HFFc6 (cell line): Measurements from ENCODE around the gene PLCL2. TPM values are rescaled to one million over a fixed set of nuclear protein-coding genes. Genes with fewer than 3 reads are reported as not detected.

ENCODE experiments used
- DNase-seq: peaks from one replicate; pipeline ENCODE4 v3.0.0-alpha.2; 2018
- H3K27ac Mint-ChIP-seq: 2 replicates; pipeline ENCODE4 v1.8.0; 2020; ENCODE audit warnings: mild to moderate bottlenecking, mixed read lengths
- H3K27me3 Mint-ChIP-seq: 2 replicates; pipeline ENCODE4 v1.8.0; 2021; ENCODE audit warnings: mild to moderate bottlenecking, moderate library complexity, mixed read lengths; ENCODE audit not compliant: insufficient read depth
- H3K36me3 Mint-ChIP-seq: 2 replicates; pipeline ENCODE4 v1.8.0; 2021; ENCODE audit warnings: low read depth, mixed read lengths
- H3K4me1 Mint-ChIP-seq: 2 replicates; pipeline ENCODE4 v1.8.0; 2020; ENCODE audit warnings: low read depth, mixed read lengths
- H3K4me3 Mint-ChIP-seq: 2 replicates; pipeline ENCODE4 v1.8.0; 2020; ENCODE audit warnings: mild to moderate bottlenecking, moderate library complexity, mixed read lengths
- H3K9me3 Mint-ChIP-seq: 2 replicates; pipeline ENCODE4 v1.8.0; 2020; ENCODE audit warnings: mild to moderate bottlenecking, mixed read lengths
- total RNA-seq, 6 experiments: library from RNA; stranded (reverse); fragmentation: NEBNext Ultra II Directional; extraction: Animal tissue kit (Norgen Biotek cat#: 25700); gene quantifications; 2 replicates in 1 of 6; 3 replicates in 5 of 6; pipeline ENCODE4 v1.2.3, GENCODE V29; 2021
- TF ChIP-seq, protein P1 (sequence below): fragments of 200-600 bp; sonication (generic); IDR thresholded peaks from 2 replicates; pipeline ENCODE4 v1.5.0; 2021; ENCODE audit warnings: antibody characterized with exemption, mild to moderate bottlenecking

The PLCL2 gene
- total RNA-seq, 6 experiments from 2014 or later = 3.9 to 6.4 (median 5.7) TPM

DNA sequence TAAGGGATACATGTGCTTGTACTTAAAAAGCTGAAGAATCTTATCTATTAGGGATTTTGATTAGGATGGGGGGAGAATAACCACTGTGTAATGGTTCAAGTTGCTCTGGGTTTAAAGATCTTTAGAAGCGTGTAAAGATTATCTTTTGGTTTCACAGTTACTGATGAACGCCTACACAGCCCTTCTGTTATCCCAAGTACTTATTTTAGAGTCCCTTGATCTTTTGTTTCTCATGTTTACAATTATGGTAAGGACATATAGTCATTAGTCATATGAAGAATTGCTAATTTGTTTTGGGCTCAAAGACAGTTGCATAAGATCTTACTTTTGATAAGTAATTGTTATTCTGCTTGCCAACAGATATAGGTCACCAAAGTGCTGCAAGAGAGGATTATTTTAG, 160.1 kb downstream of the PLCL2 start:
- peaks cover 8% of the 10 kb centered on the region for H3K36me3 Mint-ChIP-seq
- no peak for DNase-seq
- H3K4me3 Mint-ChIP-seq = no peak overlapping the region
- peaks cover 26% of the 10 kb centered on the region for H3K4me1 Mint-ChIP-seq
- H3K27me3 Mint-ChIP-seq = no peaks in the 10 kb centered on the region
- no peaks in the 10 kb centered on the region for H3K9me3 Mint-ChIP-seq
- no peak overlapping the region for H3K27ac Mint-ChIP-seq
- TF ChIP-seq, protein P1, sequence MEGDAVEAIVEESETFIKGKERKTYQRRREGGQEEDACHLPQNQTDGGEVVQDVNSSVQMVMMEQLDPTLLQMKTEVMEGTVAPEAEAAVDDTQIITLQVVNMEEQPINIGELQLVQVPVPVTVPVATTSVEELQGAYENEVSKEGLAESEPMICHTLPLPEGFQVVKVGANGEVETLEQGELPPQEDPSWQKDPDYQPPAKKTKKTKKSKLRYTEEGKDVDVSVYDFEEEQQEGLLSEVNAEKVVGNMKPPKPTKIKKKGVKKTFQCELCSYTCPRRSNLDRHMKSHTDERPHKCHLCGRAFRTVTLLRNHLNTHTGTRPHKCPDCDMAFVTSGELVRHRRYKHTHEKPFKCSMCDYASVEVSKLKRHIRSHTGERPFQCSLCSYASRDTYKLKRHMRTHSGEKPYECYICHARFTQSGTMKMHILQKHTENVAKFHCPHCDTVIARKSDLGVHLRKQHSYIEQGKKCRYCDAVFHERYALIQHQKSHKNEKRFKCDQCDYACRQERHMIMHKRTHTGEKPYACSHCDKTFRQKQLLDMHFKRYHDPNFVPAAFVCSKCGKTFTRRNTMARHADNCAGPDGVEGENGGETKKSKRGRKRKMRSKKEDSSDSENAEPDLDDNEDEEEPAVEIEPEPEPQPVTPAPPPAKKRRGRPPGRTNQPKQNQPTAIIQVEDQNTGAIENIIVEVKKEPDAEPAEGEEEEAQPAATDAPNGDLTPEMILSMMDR = no peak

DNA sequence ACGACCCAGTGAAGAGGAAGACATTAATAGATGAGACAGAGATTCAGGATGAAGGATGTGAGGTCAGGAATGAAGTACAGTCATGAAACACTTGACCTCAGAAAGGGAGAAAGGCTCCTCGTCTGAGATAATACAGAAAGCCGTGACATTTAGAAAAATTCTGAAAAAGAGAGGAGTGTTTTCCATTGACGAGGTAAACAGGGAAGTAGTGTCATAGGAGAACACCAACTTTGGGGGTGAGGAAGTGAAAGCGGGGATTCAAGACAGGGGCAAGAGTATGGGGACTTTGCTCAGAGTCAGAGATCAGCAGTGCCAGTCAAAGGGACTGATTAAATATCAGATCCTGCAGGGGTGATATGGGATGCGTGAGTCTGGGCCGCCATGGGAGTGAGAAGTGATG, 160.9 kb downstream of the PLCL2 start:
- Mint-ChIP-seq H3K4me3 (no peak overlapping the region), H3K36me3 (peaks cover 12% of the 10 kb centered on the region), H3K9me3 (no peaks in the 10 kb centered on the region), H3K27me3 (no peaks in the 10 kb centered on the region), H3K27ac (no peak overlapping the region), H3K4me1 (peaks cover 18% of the 10 kb centered on the region)
- TF ChIP-seq, protein P1 = no peak
- DNase-seq = no peak

DNA sequence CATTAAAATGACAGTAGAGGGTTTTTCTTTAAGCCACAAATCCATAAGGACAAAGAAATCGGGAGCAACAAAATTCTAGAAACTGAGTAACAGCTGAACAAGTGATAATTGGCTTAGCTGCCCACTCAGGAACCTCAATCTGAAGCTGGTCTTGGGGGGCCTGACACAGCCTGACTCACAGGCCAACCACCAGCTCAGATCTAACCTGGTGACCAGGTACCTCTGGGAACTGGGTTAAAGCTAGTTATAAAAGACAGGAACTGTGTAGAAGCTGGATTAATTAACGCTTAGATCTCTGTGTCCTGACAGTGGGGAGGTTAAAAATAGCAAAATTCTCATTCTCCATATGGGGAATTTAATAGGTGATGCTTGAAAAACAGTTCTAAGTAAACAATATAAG, 161.9 kb downstream of the PLCL2 start:
- H3K4me3 Mint-ChIP-seq = no peak overlapping the region
- no peaks in the 10 kb centered on the region for H3K9me3 Mint-ChIP-seq
- no peak for DNase-seq
- no peaks in the 10 kb centered on the region for H3K27me3 Mint-ChIP-seq
- peaks cover 9% of the 10 kb centered on the region for H3K4me1 Mint-ChIP-seq
- peaks cover 12% of the 10 kb centered on the region for H3K36me3 Mint-ChIP-seq
- TF ChIP-seq, protein P1 = no peak
- no peak overlapping the region for H3K27ac Mint-ChIP-seq

DNA sequence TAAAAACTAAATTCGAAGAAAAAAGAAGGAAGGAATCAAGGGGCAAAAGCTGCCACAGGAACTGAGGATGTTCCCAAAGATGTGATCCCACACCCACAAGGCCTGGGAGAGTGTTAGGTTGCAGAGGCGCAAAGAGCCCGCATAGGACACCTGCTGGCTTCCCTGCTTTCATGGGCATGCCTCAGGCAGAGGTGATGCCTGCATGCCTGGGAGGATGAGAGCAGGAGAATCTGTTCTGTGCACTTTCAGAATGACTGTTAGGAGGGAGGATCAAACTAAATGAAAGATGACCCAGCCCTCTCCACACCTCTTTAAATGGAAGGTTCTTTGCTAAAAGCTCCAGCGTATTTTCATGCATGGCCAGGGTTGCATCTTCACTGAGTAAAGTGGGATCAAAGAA, 162.4 kb downstream of the PLCL2 start:
- no peaks in the 10 kb centered on the region for H3K27me3 Mint-ChIP-seq
- H3K9me3 Mint-ChIP-seq = no peaks in the 10 kb centered on the region
- no peak overlapping the region for H3K4me3 Mint-ChIP-seq
- DNase-seq = no peak
- H3K4me1 Mint-ChIP-seq = peaks cover 9% of the 10 kb centered on the region
- H3K27ac Mint-ChIP-seq = no peak overlapping the region
- TF ChIP-seq, protein P1 = no peak
- peaks cover 12% of the 10 kb centered on the region for H3K36me3 Mint-ChIP-seq

DNA sequence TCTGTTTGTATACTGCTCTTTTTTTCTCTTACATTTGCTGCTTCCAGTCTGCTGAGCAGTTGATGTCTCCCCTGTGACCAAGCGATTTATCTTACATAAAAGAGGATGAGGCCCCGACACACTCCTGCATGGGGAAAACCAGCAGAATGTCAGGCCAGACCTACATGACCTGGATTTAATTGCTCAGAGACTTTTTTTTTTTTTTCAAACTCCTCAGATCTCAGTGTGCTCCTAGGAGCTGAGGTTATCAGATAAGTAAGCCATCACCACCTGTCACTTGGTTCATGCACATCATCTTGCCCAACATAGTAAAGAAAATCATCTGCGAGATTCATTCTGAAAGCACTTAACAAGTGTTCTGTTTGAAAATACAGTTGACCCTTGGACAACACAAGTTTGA, 163.1 kb downstream of the PLCL2 start:
- peaks cover 12% of the 10 kb centered on the region for H3K36me3 Mint-ChIP-seq
- no peaks in the 10 kb centered on the region for H3K27me3 Mint-ChIP-seq
- H3K4me3 Mint-ChIP-seq = no peak overlapping the region
- H3K9me3 Mint-ChIP-seq = no peaks in the 10 kb centered on the region
- peaks cover 9% of the 10 kb centered on the region for H3K4me1 Mint-ChIP-seq
- H3K27ac Mint-ChIP-seq = no peak overlapping the region
- TF ChIP-seq, protein P1 = no peak
- no peak for DNase-seq

DNA sequence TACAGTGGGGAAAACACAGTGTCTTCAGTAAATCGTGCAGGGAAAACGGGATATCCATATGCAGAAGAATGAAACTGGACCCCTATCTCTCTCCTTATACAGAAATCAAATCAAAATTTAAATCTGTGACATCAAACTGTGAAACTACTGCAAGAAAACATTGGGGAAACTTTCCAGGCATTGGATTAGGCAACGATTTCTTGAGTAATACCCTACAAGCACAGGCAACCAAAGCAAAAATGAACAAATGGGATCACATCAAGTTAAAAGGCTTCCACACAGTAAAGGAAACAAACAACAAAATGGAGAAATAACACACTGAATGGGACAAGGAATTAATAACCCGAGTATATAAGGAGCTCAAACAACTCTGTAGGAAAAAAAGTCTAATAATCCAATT, 165.3 kb downstream of the PLCL2 start:
- TF ChIP-seq, protein P1 = no peak
- peaks cover 4% of the 10 kb centered on the region; the same call in 1 of the 2 replicates for H3K9me3 Mint-ChIP-seq

More for the DNA sequence above, 165.3 kb downstream of the PLCL2 start:
- Mint-ChIP-seq H3K27ac (no peak overlapping the region), H3K4me1 (peaks cover 14% of the 10 kb centered on the region), H3K36me3 (peaks cover 29% of the 10 kb centered on the region), H3K27me3 (no peaks in the 10 kb centered on the region), H3K4me3 (no peak overlapping the region)
- DNase-seq = no peak
